B cell (primary cell): ENCODE results near the gene CLEC7A. TPM values are rescaled to one million over a fixed set of nuclear protein-coding genes. Genes with fewer than 3 reads are reported as not detected.

ENCODE experiments used
- ATAC-seq: fragments of 200-7000 bp; cut with Tn5 transposase; one replicate; pipeline ENCODE4 v1.10.0; 2021; ENCODE audit warnings: low read depth, mild to moderate bottlenecking, moderate number of reproducible peaks, moderate library complexity
- CTCF ChIA-PET: fragments of 350-600 bp; sonication (Branson Sonifier 250); formaldehyde crosslinking; loops from one replicate; lab custom pipeline; 2021; ENCODE audit warnings: antibody characterized with exemption, inconsistent platforms; lab: Charles Lee
- POLR2A ChIA-PET: fragments of 350-600 bp; sonication (Branson Sonifier 250); formaldehyde crosslinking; loops from one replicate; lab custom pipeline; 2021; ENCODE audit warnings: antibody characterized with exemption; lab: Charles Lee
- DNase-seq: peaks from one replicate; pipeline ENCODE4 v3.0.0; 2013
- H2AFZ ChIP-seq: 2 replicates; pipeline ENCODE4 v1.6.1; 2012; ENCODE audit warnings: mild to moderate bottlenecking, low read depth, low read length; ENCODE audit not compliant: insufficient read depth, poor library complexity, severe bottlenecking
- H3K27ac ChIP-seq, 2 donors: 1 replicate in 1 of 2; 2 replicates in 1 of 2; pipeline ENCODE4 v1.5.1; 2012 to 2013; ENCODE audit warnings: low read length in 2 of 2, mild to moderate bottlenecking in 2 of 2, moderate library complexity in 1 of 2
- H3K27me3 ChIP-seq, 4 experiments: fragments of 200-600 bp in 1 of 4; sonication (generic) in 1 of 4; replicated peaks in 1 of 4; 1 replicate in 2 of 4; 2 replicates in 2 of 4; pipeline versions ENCODE4 v1.6.1 to v1.7.0; 2013 to 2016; ENCODE audit warnings: low read length in 3 of 4, mild to moderate bottlenecking in 2 of 4, mixed read lengths in 1 of 4, moderate library complexity in 1 of 4; ENCODE audit not compliant: insufficient read depth in 4 of 4, control insufficient read depth in 3 of 4; ENCODE audit errors: control extremely low read depth in 1 of 4
- H3K36me3 ChIP-seq, 2 experiments: replicated peaks in 1 of 2; 1 replicate in 1 of 2; 2 replicates in 1 of 2; pipeline versions ENCODE4 v1.6.1 to v1.7.1; 2013; ENCODE audit warnings: low read length in 1 of 2; ENCODE audit not compliant: insufficient read depth in 2 of 2, control insufficient read depth in 1 of 2; ENCODE audit errors: control extremely low read depth in 1 of 2, extremely low read depth in 1 of 2
- H3K4me1 ChIP-seq, 2 donors: fragments of 200-600 bp in 1 of 2; sonication (generic) in 1 of 2; 1 replicate in 1 of 2; 2 replicates in 1 of 2; pipeline versions ENCODE4 v1.5.1 to v1.6.1; 2013 to 2017; ENCODE audit warnings: low read length in 2 of 2; ENCODE audit not compliant: control insufficient read depth in 2 of 2, insufficient read depth in 2 of 2
- H3K4me2 ChIP-seq: replicated peaks from 2 replicates; pipeline ENCODE3; 2012; ENCODE audit warnings: mild to moderate bottlenecking, low read depth, low read length; ENCODE audit not compliant: poor library complexity, severe bottlenecking
- H3K4me3 ChIP-seq, 5 experiments: fragments of 200-600 bp in 1 of 5; sonication (generic) in 1 of 5; 1 replicate in 3 of 5; 2 replicates in 2 of 5; pipeline versions ENCODE4 v1.5.1 to v1.7.0; 2011 to 2016; ENCODE audit warnings: low read length in 4 of 5, mild to moderate bottlenecking in 4 of 5, low read depth in 2 of 5, control low read depth in 1 of 5, moderate library complexity in 1 of 5; ENCODE audit not compliant: insufficient read depth in 1 of 5; ENCODE audit errors: control extremely low read depth in 1 of 5, extremely low read depth in 1 of 5
- H3K79me2 ChIP-seq: fragments of 200-600 bp; sonication (generic); one replicate; pipeline ENCODE4 v1.6.0; 2016; ENCODE audit warnings: low read length; ENCODE audit not compliant: control insufficient read depth, insufficient read depth
- H3K9ac ChIP-seq: fragments of 200-600 bp; sonication (generic); 2 replicates; pipeline ENCODE4 v1.6.1; 2017; ENCODE audit warnings: mild to moderate bottlenecking, low read length, moderate library complexity
- H3K9me3 ChIP-seq, 3 donors: one replicate each; pipeline versions ENCODE4 v1.6.1 to v1.7.1; 2013; ENCODE audit warnings: low read length in 2 of 3; ENCODE audit not compliant: control insufficient read depth in 2 of 3, insufficient read depth in 1 of 3; ENCODE audit errors: control extremely low read depth in 1 of 3
- H4K20me1 ChIP-seq: 2 replicates; pipeline ENCODE4 v1.6.0; 2012; ENCODE audit warnings: mild to moderate bottlenecking, low read length; ENCODE audit not compliant: insufficient read depth, control insufficient read depth, poor library complexity, severe bottlenecking
- H3K27ac Mint-ChIP-seq: one replicate; pipeline ENCODE4 v1.8.0; 2021; ENCODE audit warnings: mixed read lengths
- H3K27me3 Mint-ChIP-seq: one replicate; pipeline ENCODE4 v1.8.0; 2021; ENCODE audit warnings: mixed read lengths
- H3K4me1 Mint-ChIP-seq: one replicate; pipeline ENCODE4 v1.8.0; 2021; ENCODE audit warnings: mixed read lengths
- H3K4me3 Mint-ChIP-seq: one replicate; pipeline ENCODE4 v1.8.0; 2021; ENCODE audit warnings: mixed read lengths
- H3K9me3 Mint-ChIP-seq: one replicate; pipeline ENCODE4 v1.8.0; 2022; ENCODE audit warnings: mixed read lengths; ENCODE audit not compliant: insufficient read depth
- EZH2 ChIP-seq: IDR thresholded peaks from 2 replicates; pipeline ENCODE4 v1.6.1; 2012; ENCODE audit warnings: borderline replicate concordance, low read depth, mild to moderate bottlenecking, moderate library complexity, low read length; ENCODE audit not compliant: insufficient read depth, poor library complexity, severe bottlenecking
- WGBS: methylation state at CpG from one replicate; pipeline ENCODE4 v1.1.5; 2013; ENCODE audit warnings: missing lambda C conversion rate; ENCODE audit not compliant: insufficient coverage; 5-methylcytosine and 5-hydroxymethylcytosine counted together
- intact Hi-C: fragments of 100-400 bp; cut with micrococcal nuclease; formaldehyde crosslinking; loops from one replicate; pipeline ENCODE4 v1.10.0; 2022
- polyA plus RNA-seq: library from polyadenylated mRNA; depleted of rRNA; stranded (reverse); fragments of >200 nt; gene quantifications from 2 replicates; pipeline ENCODE4 v1.2.3, GENCODE V29; 2012
- total RNA-seq, 2 donors: library from RNA; stranded (reverse); fragments of 120-200 nt in 1 of 2; gene quantifications; 1 replicate in 1 of 2; 2 replicates in 1 of 2; pipeline versions ENCODE4 v1.2.3 to v1.2.4, GENCODE V29; 2013 to 2022
- TF ChIP-seq, protein P1 (sequence below): fragments of 200-600 bp; IDR thresholded peaks from one replicate; pipeline ENCODE4 v1.8.0; 2022; ENCODE audit warnings: antibody characterized with exemption, mild to moderate bottlenecking

The CLEC7A gene
- total and polyA plus RNA-seq, 2 donors (not counting 1 experiment from before 2014, with no cell fraction given), result 0.67 to 2.4 TPM

GRCh38 chr12:10094646-10095395 is 35.2 kb downstream of the CLEC7A start:
- WGBS, result no CpG with 5 or more reads among the region's 4 CpGs
- H3K27me3 Mint-ChIP-seq, result peaks cover 11% of the 10 kb centered on the region
- no peaks in the 10 kb centered on the region for H3K9me3 ChIP-seq

More at GRCh38 chr12:10094646-10095395, 35.2 kb downstream of the CLEC7A start:
- no peaks in the 10 kb centered on the region for H4K20me1 ChIP-seq
- H3K4me1 Mint-ChIP-seq, result peaks cover 2% of the 10 kb centered on the region
- no peak for ATAC-seq
- intact Hi-C loops, result no loop called here
- ChIA-PET CTCF (no interaction called here), POLR2A (no interaction called here)
- no peak overlapping the region for H3K4me3 ChIP-seq
- H2AFZ ChIP-seq, result no peak overlapping the region
- no peak overlapping the region for H3K4me3 Mint-ChIP-seq
- no peak for DNase-seq
- H3K4me2 ChIP-seq, result no peak overlapping the region
- H3K79me2 ChIP-seq, result no peaks in the 10 kb centered on the region
- no peaks in the 10 kb centered on the region for H3K36me3 ChIP-seq
- H3K27ac Mint-ChIP-seq, result no peak overlapping the region
- no peak overlapping the region for H3K27ac ChIP-seq
- H3K27me3 ChIP-seq, result peaks cover 0 to 13% (median 0%) of the 10 kb centered on the region in 4 experiments
- no peak for TF ChIP-seq EZH2
- TF ChIP-seq, protein P1, sequence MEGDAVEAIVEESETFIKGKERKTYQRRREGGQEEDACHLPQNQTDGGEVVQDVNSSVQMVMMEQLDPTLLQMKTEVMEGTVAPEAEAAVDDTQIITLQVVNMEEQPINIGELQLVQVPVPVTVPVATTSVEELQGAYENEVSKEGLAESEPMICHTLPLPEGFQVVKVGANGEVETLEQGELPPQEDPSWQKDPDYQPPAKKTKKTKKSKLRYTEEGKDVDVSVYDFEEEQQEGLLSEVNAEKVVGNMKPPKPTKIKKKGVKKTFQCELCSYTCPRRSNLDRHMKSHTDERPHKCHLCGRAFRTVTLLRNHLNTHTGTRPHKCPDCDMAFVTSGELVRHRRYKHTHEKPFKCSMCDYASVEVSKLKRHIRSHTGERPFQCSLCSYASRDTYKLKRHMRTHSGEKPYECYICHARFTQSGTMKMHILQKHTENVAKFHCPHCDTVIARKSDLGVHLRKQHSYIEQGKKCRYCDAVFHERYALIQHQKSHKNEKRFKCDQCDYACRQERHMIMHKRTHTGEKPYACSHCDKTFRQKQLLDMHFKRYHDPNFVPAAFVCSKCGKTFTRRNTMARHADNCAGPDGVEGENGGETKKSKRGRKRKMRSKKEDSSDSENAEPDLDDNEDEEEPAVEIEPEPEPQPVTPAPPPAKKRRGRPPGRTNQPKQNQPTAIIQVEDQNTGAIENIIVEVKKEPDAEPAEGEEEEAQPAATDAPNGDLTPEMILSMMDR, result no peak
- no peaks in the 10 kb centered on the region for H3K9me3 Mint-ChIP-seq
- H3K4me1 ChIP-seq, result no peaks in the 10 kb centered on the region
- H3K9ac ChIP-seq, result no peak overlapping the region
